GM19452 (cell line): ENCODE results near the gene CAPN3.

ENCODE experiments used
- ATAC-seq: cut with Tn5 transposase; IDR thresholded peaks from one replicate; pipeline ENCODE4 v1.9.1; 2021; ENCODE audit not compliant: unreplicated experiment

Gene CAPN3

DNA sequence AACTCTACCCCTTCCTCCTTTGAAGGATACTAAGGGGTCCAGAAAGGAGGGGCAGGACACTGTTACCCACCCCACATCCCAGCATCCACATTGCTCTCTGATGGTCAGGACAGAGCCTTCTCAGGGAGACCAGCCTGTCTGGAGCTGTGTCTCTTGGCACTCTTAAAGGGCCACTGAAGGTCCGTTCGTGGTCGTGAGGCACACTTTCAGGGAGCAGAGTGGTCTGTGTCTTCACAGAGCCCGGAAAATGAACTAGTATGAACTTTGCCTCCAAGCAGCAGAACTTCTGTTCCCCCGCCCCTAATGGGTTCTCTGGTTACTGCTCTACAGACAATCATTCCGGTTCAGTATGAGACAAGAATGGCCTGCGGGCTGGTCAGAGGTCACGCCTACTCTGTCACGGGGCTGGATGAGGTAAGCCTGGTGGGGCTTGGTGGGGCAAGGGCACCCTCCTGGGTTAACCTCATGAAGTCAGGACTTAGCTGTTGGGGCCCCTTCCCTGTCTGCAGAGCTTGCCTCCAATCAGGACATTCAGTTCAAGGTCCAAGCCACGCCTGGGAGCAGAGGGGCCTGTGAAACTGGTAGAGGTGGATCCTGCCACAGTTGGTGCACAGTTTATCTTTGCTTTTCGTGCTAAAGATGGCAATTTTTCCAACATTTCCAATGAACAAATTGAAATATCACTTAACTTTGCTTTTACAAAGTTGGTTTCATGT lies 33.2 kb downstream of the CAPN3 start:
- ATAC-seq: no peak

GRCh38 chr15:42394106-42394505 lies 34.8 kb downstream of the CAPN3 start:
- no peak for ATAC-seq

- no peak for ATAC-seq
Observed at GRCh38 chr15:42395838-42396237, 36.5 kb downstream of the CAPN3 start.

DNA sequence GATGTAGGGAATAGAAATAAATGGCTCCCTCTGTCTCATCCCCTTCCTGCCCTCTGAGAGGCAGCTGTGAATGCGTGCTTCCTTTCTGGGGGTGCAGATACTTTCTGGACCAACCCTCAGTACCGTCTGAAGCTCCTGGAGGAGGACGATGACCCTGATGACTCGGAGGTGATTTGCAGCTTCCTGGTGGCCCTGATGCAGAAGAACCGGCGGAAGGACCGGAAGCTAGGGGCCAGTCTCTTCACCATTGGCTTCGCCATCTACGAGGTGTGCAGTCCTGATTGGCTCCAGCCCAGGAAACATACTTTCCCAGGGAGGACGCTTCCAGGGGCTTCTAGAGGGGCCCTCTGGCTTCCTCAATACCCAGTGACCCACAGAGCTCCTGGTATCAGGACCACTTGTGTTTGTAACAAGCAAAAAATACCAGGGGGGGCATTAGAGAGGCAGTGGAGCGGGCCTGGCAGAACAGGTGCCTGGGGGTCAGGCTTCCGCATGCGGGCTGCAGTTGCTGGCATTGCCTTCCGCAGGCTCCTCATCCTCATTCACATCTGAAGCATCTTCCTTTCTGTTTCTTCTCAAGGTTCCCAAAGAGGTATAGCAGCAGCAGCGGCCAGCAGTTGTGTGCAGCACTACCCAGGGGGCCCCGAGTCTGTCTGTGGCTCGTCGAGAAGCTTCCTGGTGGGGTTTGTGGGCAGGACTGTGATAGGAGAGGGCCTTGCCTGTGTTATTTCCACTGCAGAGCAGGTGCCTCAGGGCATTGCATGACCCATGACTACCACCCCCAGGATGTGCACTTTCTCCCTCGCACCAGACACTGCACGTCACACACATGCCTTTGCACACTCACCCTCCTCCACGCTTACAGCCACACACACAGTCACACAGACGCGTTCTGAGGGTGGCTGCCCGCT lies 42.5 kb downstream of the CAPN3 start:
- no peak for ATAC-seq

- ATAC-seq: no peak
Observed at GRCh38 chr15:42402455-42403205, 43.3 kb downstream of the CAPN3 start.

DNA sequence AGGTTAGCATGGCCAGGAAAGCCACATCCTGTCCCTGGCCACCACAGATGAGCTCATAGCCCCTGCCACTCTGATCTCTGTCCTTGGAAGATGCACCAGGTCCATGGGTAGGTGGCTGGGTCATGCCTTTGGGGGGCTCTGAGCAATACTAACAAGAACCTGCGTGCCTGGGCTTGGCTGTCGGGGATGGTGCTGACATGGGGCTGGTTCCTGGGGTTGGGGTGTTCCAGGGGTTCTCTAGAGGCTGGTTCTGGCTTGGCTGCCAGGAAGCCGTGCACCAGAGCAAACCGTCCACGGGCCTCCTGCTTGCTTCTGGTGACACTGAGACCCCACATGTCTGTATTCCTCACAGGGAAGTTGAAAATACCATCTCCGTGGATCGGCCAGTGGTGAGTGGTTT lies 44.1 kb downstream of the CAPN3 start:
- no peak for ATAC-seq

- ATAC-seq: no peak
Observed at GRCh38 chr15:42404461-42405235, 45.3 kb downstream of the CAPN3 start.

- no peak for ATAC-seq
Observed at GRCh38 chr15:42405863-42406482, 46.7 kb downstream of the CAPN3 start.

GRCh38 chr15:42408178-42408577 lies 48.9 kb downstream of the CAPN3 start:
- no peak for ATAC-seq

GRCh38 chr15:42409011-42409410 lies 49.7 kb downstream of the CAPN3 start:
- ATAC-seq: no peak

- no peak for ATAC-seq
Observed at GRCh38 chr15:42411884-42412283, 52.6 kb downstream of the CAPN3 start.

GRCh38 chr15:42413920-42414319 lies 54.6 kb downstream of the CAPN3 start:
- ATAC-seq: no peak

DNA sequence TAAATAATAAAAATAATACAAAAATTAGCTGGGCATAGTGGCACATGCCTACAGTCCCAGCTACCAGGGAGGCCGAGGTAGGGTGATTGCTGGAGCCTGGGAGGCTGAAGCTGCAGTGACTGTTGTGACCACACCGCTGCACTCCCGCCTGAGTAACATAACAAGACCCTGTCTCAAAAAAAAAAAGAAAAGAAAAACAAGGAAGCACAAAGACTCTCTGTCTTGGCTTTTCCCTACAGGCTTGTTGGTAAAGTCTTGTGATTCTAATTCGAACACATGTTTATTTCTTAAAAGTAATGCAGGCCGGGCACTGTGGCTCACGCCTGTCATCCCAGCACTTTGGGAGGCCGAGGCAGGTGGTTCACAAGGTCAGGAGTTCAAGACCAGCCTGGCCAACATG lies 60.1 kb downstream of the CAPN3 start:
- ATAC-seq: no peak

DNA sequence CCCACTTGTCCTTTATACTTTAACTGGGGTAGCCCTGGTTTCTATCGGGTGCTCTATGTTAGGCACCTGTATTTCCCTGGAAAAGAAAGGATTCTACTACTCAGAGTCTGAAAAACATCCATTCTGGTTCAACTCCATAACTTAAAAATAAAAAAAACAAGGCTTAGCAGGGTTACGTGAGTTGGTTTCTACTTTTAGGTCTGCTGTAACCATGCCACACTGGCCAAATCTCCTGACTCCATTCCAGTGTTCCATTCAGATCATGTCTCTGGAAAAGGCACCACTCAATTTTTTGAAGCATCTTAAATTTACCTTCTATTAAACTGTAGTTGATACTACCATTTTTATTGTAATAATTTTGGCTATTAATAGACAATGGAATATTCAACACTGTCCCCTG lies 62.1 kb downstream of the CAPN3 start:
- ATAC-seq: no peak

DNA sequence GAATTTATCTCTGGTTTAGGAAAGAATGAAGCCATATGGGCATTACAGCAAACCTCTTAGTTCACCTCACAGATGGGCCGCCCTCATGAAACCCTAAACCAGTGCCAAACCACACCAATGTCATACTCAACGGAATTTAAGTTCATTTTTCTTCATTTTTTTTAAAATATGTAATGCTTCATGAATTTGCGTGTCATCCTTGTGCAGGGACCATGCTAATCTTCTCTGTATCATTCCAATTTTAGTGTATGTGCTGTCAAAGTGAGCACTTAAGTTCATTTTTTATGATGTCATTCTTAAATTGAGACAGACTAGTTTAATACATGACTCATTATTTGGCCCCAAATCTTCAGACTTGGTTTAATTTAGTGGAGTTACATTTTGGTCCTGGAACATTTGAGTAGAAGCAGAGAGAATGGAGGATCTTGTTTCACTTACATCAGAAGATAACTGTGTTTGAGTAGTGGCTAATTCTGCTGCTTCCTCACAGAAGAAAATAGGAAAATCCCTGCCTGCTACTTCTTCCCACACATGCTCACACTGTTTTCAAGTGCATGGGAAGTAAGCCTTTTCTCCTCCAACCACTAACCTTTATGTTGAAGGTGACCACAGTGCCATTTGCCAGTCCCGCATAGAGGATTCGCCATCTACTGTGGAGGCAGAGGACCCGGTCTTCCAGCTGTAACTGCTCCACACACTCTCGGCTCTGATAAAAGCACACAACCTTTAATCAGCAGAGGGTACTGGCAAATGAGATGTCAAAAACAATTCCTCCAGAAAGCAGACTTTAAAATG lies 68.3 kb downstream of the CAPN3 start:
- no peak for ATAC-seq

DNA sequence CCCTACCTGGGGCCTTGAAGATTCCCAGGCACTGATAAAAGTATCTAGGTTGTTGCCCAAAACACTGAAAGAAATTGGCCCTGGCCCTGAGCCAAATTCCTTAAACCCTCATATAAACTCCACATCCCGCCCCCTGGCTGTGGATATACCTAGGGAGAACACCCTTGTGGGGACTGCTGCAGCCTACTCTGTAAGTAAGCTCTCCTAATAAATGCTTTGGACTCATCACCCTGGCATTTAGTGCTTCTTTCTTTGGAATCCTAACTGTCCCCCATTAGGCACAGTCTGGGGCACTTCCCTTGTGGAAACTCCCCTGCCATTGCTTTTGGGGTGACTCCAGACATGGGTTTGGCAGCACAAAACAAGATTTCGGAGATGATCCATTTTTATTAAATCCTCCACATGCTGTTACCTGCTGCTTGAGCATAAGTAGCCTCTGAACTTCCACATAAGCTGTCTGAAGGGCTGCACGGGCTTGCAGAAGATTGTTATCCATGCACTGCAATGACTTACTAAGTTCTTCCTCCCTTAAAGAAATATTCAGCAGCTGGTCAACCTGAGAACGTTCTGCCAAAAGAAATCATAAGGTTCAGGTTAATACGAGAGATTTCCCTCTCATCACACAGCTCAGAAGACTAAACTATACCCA lies 85.2 kb downstream of the CAPN3 start:
- ATAC-seq: no peak

- ATAC-seq: no peak
Observed at GRCh38 chr15:42445551-42445950, 86.2 kb downstream of the CAPN3 start.

- ATAC-seq: no peak
Observed at GRCh38 chr15:42447599-42447998, 88.3 kb downstream of the CAPN3 start.

DNA sequence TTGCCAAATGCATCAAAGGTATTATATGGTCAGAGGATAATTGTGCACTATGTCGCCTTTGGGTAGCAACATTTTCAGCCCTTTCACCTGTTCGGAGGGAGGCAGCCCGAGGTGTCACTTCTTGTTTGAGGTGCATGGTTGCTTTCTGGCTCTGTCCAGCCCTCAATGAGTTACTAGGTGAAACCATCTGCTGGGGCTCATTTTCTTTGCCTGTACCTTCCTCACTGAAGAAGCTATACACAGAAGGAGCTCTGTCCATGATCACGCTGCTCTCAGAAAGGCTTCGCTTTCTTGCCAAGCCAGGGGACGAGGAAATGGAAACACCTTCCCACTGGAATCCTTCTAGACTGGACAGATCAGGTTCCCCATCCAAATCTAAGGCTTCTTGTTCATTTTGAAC lies 89.0 kb downstream of the CAPN3 start:
- no peak for ATAC-seq
